GM21360 (cell line): Measurements from ENCODE around the gene SKIL.

Experiments used
- ATAC-seq: cut with Tn5 transposase; IDR thresholded peaks from one replicate; pipeline ENCODE4 v1.9.1; 2021; ENCODE audit warnings: mild to moderate bottlenecking, moderate library complexity; ENCODE audit not compliant: unreplicated experiment

The SKIL gene

GRCh38 chr3:170436697-170437096 is 79.2 kb downstream of the SKIL start:
- no peak for ATAC-seq

GRCh38 chr3:170437176-170437575 is 79.7 kb downstream of the SKIL start:
- no peak for ATAC-seq

GRCh38 chr3:170437696-170438407 is 80.3 kb downstream of the SKIL start:
- ATAC-seq: no peak

GRCh38 chr3:170438836-170439235 is 81.3 kb downstream of the SKIL start:
- no peak for ATAC-seq

GRCh38 chr3:170440344-170440743 is 82.8 kb downstream of the SKIL start:
- no peak for ATAC-seq

- ATAC-seq: no peak
Observed at GRCh38 chr3:170441412-170441811, 83.9 kb downstream of the SKIL start.

- ATAC-seq: no peak
Observed at GRCh38 chr3:170442947-170443346, 85.4 kb downstream of the SKIL start.

- ATAC-seq: no peak
Observed at GRCh38 chr3:170443457-170443856, 85.9 kb downstream of the SKIL start.
